Calu3 (cell line): ENCODE data around the gene PKP1. TPM values are rescaled to one million over a fixed set of nuclear protein-coding genes. Genes with fewer than 3 reads are reported as not detected.

ENCODE experiments used
- BruUV-seq: library from RNA; stranded (reverse); fragments of 400-500 nt; replicated peaks from 2 replicates; lab custom pipeline; 2021; lab: Mats Ljungman, UMichigan
- CTCF ChIA-PET: fragments of 300-600 bp; sonication (Branson Sonifier 250); formaldehyde crosslinking; loops from one replicate; lab custom pipeline; 2022; ENCODE audit warnings: antibody characterized with exemption; lab: Charles Lee
- DNase-seq: peaks from one replicate; pipeline ENCODE4 v3.0.0; 2022
- H3K27ac Mint-ChIP-seq: one replicate; pipeline ENCODE4 v1.8.0; 2022; ENCODE audit warnings: mixed read lengths; ENCODE audit not compliant: unreplicated experiment
- H3K27me3 Mint-ChIP-seq: one replicate; pipeline ENCODE4 v1.8.0; 2022; ENCODE audit warnings: mixed read lengths; ENCODE audit not compliant: unreplicated experiment
- H3K36me3 Mint-ChIP-seq: one replicate; pipeline ENCODE4 v1.8.0; 2022; ENCODE audit warnings: mild to moderate bottlenecking, moderate library complexity, mixed read lengths; ENCODE audit not compliant: insufficient read depth, unreplicated experiment
- H3K4me1 Mint-ChIP-seq: one replicate; pipeline ENCODE4 v1.8.0; 2022; ENCODE audit warnings: mild to moderate bottlenecking, low read depth, mixed read lengths; ENCODE audit not compliant: unreplicated experiment
- H3K4me3 Mint-ChIP-seq: one replicate; pipeline ENCODE4 v1.8.0; 2022; ENCODE audit warnings: mild to moderate bottlenecking, low read depth, moderate library complexity, mixed read lengths; ENCODE audit not compliant: unreplicated experiment
- H3K9me3 Mint-ChIP-seq: one replicate; pipeline ENCODE4 v1.8.0; 2022; ENCODE audit warnings: low read depth, mixed read lengths; ENCODE audit not compliant: unreplicated experiment
- CTCF ChIP-seq: fragments of 200-600 bp; IDR thresholded peaks from one replicate; pipeline ENCODE4 v1.8.0; 2022; ENCODE audit warnings: antibody characterized with exemption; ENCODE audit not compliant: unreplicated experiment
- intact Hi-C: fragments of 100-400 bp; cut with micrococcal nuclease; formaldehyde crosslinking; loops from one replicate; pipeline ENCODE4 v1.10.0; 2022; ENCODE audit not compliant: unreplicated experiment
- total RNA-seq: library from RNA; stranded (reverse); gene quantifications from 2 replicates; pipeline ENCODE4 v1.2.3, GENCODE V29; 2022

The PKP1 gene
- total RNA-seq, 1 experiment from 2014 or later: 0.09 TPM

GRCh38 chr1:201304126-201304525 is 20.8 kb downstream of the PKP1 start:
- intact Hi-C loops: no loop called here
- Mint-ChIP-seq H3K36me3 (peaks cover 7% of the 10 kb centered on the region), H3K27ac (no peak overlapping the region)

DNA sequence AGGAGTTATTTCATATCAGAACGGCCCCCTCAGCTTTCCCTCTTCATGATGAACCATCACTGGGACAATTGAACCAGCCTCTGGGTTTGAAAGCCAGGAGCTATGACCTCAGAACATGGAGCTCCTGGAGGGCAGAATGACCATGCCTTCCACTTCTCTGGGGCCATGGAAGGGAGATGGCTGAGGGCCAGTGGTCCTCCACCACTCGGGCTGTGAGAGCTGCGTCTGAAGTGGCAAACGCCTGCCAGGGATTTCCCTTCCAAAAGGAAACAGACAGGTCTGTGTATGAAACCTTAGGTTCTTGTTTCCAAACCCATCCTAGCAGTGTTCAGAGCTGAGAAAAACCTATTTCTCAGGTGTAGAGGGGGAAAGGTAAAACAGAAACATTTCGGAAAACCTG is 22.5 kb downstream of the PKP1 start:
- CTCF ChIA-PET: no interaction called here
- no peak for TF ChIP-seq CTCF
- Mint-ChIP-seq H3K27me3 (no peaks in the 10 kb centered on the region), H3K4me1 (peaks cover 37% of the 10 kb centered on the region), H3K36me3 (peaks cover 19% of the 10 kb centered on the region), H3K27ac (no peak overlapping the region), H3K9me3 (no peaks in the 10 kb centered on the region), H3K4me3 (no peak overlapping the region)
- intact Hi-C loops: loop anchor here (5.0 kb wide), 1 partner anchor 39 kb away; no protein-coding TSS in a partner anchor
- no TSS peak for BruUV-seq
- no peak for DNase-seq

More at GRCh38 chr1:201304126-201304525, 20.8 kb downstream of the PKP1 start:
- H3K4me1 Mint-ChIP-seq: peaks cover 38% of the 10 kb centered on the region
- no peaks in the 10 kb centered on the region for H3K27me3 Mint-ChIP-seq
- no peak overlapping the region for H3K4me3 Mint-ChIP-seq
- no peak for DNase-seq
- no peak for TF ChIP-seq CTCF
- CTCF ChIA-PET: interaction anchor here (0.8 to 1.4 kb wide), 3 partner anchors 14 to 43 kb away, joined by 3 to 4 read pairs (median 3); partner anchors contain the start of gene PKP1
- no peaks in the 10 kb centered on the region for H3K9me3 Mint-ChIP-seq
- BruUV-seq: no TSS peak

DNA sequence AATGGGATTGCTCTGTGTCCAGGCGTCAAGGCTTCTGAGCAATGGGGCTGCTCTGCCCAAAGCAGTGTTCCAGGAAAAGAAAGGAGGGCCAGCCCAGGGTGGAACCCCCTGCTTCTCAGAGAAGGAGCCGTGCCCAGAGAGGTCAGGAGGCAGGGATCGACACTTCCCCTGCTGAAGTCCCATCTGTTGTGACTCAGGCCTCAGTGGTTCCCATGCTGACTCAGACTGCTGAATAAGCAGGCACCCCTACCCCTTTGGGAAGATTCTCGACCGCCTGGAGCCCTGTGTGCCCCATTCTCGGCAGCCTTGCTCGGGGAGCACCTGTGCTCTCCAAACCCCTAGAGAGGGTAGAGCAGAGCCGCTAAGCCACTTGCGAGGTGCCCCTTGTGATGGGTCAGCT is 23.9 kb downstream of the PKP1 start:
- Mint-ChIP-seq H3K4me3 (no peak overlapping the region), H3K4me1 (peaks cover 41% of the 10 kb centered on the region), H3K36me3 (peaks cover 20% of the 10 kb centered on the region), H3K27ac (no peak overlapping the region), H3K27me3 (no peaks in the 10 kb centered on the region), H3K9me3 (no peaks in the 10 kb centered on the region)
- no peak for TF ChIP-seq CTCF
- CTCF ChIA-PET: interaction anchor here (0.9 to 2.6 kb wide), 6 partner anchors 10 to 41 kb away, joined by 4 to 8 read pairs (median 5); partner anchors contain the start of gene PKP1
- no TSS peak for BruUV-seq
- intact Hi-C loops: loop anchor here (5.0 kb wide), 1 partner anchor 40 kb away; no protein-coding TSS in a partner anchor
- no peak for DNase-seq

- Mint-ChIP-seq H3K27me3 (no peaks in the 10 kb centered on the region), H3K4me3 (peak overlapping the region; percentile 36), H3K4me1 (peaks cover 36% of the 10 kb centered on the region), H3K9me3 (no peaks in the 10 kb centered on the region), H3K36me3 (peaks cover 20% of the 10 kb centered on the region), H3K27ac (peak overlapping the region; percentile 68)
- intact Hi-C loops: loop anchor here (2.0 to 5.0 kb wide), 2 partner anchors 39 to 41 kb away; no protein-coding TSS in a partner anchor
- BruUV-seq: no TSS peak
- CTCF ChIA-PET: interaction anchor here (0.6 to 2.6 kb wide), 9 partner anchors 8 to 41 kb away, joined by 3 to 9 read pairs (median 4); partner anchors contain the start of gene PKP1
- TF ChIP-seq CTCF: no peak
- DNase-seq: peak; percentile 86
Measured at GRCh38 chr1:201307760-201308499, 24.6 kb downstream of the PKP1 start.
